Measurements from ENCODE around the gene CCER1.
A peak's percentile ranks its signal among the peaks of the same experiment; 100 is the strongest.

CCER1 gene

DNA sequence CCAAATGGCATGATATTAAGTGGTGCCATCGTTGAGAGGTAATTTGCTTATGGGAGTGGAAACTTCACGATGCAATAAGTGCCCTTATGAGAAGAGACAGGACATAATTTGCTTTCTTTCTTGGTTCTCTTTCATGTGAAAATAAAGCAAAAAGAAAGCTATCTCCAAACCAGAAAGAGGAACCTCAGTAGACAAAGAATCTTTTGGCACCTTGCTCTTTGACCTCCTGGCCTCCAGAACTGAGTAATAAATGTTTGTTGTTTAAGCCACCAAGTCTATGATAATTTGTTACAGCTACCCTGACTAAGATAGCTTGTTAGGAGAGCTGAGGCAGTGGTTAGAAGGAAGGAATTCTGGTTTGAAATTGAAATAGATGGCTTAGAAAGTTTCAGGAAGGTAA is 39.6 kb downstream of the CCER1 start:
- no peak for TF ChIP-seq EZH2phosphoT487 (IDR thresholded peaks at IDR 0.05; ENCODE audit: borderline replicate concordance)
- TF ChIP-seq, protein P1, sequence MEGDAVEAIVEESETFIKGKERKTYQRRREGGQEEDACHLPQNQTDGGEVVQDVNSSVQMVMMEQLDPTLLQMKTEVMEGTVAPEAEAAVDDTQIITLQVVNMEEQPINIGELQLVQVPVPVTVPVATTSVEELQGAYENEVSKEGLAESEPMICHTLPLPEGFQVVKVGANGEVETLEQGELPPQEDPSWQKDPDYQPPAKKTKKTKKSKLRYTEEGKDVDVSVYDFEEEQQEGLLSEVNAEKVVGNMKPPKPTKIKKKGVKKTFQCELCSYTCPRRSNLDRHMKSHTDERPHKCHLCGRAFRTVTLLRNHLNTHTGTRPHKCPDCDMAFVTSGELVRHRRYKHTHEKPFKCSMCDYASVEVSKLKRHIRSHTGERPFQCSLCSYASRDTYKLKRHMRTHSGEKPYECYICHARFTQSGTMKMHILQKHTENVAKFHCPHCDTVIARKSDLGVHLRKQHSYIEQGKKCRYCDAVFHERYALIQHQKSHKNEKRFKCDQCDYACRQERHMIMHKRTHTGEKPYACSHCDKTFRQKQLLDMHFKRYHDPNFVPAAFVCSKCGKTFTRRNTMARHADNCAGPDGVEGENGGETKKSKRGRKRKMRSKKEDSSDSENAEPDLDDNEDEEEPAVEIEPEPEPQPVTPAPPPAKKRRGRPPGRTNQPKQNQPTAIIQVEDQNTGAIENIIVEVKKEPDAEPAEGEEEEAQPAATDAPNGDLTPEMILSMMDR (conservative IDR thresholded peaks at IDR 0.05; ENCODE audit: low read length), result no peak
- no peaks in the 10 kb centered on the region for H3K36me3 ChIP-seq (ENCODE audit: insufficient read depth, low read length)
- H3K27me3 ChIP-seq (ENCODE audit: insufficient read depth, low read length, poor library complexity, severe bottlenecking), result no peaks in the 10 kb centered on the region
- H3K4me1 ChIP-seq (ENCODE audit: insufficient read depth, low read length, poor library complexity, severe bottlenecking), result no peaks in the 10 kb centered on the region
- H3K9ac ChIP-seq (ENCODE audit: low read depth, low read length, poor library complexity, severe bottlenecking), result no peak overlapping the region
- H4K20me1 ChIP-seq (ENCODE audit: insufficient read depth, low read length, poor library complexity, severe bottlenecking), result no peaks in the 10 kb centered on the region
- no peaks in the 10 kb centered on the region for H3K79me2 ChIP-seq (ENCODE audit: insufficient read depth, low read length)
- no peaks in the 10 kb centered on the region for H3K9me2 ChIP-seq (replicated peaks; ENCODE audit: low read depth, low read length)
- no peaks in the 10 kb centered on the region for H3F3A ChIP-seq (ENCODE audit: low read depth)
- H2AFZ ChIP-seq (ENCODE audit: low read length), result no peak overlapping the region
- no peaks in the 10 kb centered on the region for H3K9me3 ChIP-seq (ENCODE audit: insufficient read depth, low read depth, low read length)
- no peak overlapping the region for H3K4me3 ChIP-seq (ENCODE audit: low read length, poor library complexity, severe bottlenecking)
- no peak overlapping the region for H3K4me2 ChIP-seq (ENCODE audit: low read depth, low read length, poor library complexity, severe bottlenecking)

DNA sequence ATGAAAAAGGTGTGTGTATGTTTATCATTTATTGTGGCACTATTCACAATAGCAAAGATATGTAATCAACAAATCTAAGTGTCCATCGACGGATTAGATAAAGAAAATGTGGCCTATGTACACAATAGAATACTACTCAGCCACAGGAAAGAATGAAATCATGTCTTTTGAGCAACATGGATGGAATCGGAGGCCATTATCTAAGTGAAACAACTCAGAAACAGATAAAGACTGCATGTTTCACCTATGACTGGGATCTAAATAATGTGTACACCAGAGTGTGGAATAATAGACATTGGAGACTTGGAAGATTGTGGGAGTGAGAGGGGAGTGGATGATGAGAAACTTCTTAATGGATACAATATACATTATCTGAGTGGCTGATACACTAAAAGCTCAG is 44.0 kb downstream of the CCER1 start:
- Histone ChIP-seq H3K9me2 (replicated peaks; ENCODE audit: low read depth, low read length) (no peaks in the 10 kb centered on the region), H3K36me3 (ENCODE audit: insufficient read depth, low read length) (no peaks in the 10 kb centered on the region), H3K4me3 (ENCODE audit: low read length, poor library complexity, severe bottlenecking) (no peak overlapping the region), H3K27me3 (ENCODE audit: insufficient read depth, low read length, poor library complexity, severe bottlenecking) (no peaks in the 10 kb centered on the region), H3K9ac (ENCODE audit: low read depth, low read length, poor library complexity, severe bottlenecking) (no peak overlapping the region), H3K9me3 (ENCODE audit: insufficient read depth, low read depth, low read length) (no peaks in the 10 kb centered on the region), H3K4me1 (ENCODE audit: insufficient read depth, low read length, poor library complexity, severe bottlenecking) (no peaks in the 10 kb centered on the region), H4K20me1 (ENCODE audit: insufficient read depth, low read length, poor library complexity, severe bottlenecking) (no peaks in the 10 kb centered on the region), H3K4me2 (ENCODE audit: low read depth, low read length, poor library complexity, severe bottlenecking) (no peak overlapping the region), H3F3A (ENCODE audit: low read depth) (no peaks in the 10 kb centered on the region), H3K79me2 (ENCODE audit: insufficient read depth, low read length) (no peaks in the 10 kb centered on the region), H2AFZ (ENCODE audit: low read length) (no peak overlapping the region)
- TF ChIP-seq, protein P1 (conservative IDR thresholded peaks at IDR 0.05; ENCODE audit: low read length), result no peak
- no peak for TF ChIP-seq EZH2phosphoT487 (IDR thresholded peaks at IDR 0.05; ENCODE audit: borderline replicate concordance)

DNA sequence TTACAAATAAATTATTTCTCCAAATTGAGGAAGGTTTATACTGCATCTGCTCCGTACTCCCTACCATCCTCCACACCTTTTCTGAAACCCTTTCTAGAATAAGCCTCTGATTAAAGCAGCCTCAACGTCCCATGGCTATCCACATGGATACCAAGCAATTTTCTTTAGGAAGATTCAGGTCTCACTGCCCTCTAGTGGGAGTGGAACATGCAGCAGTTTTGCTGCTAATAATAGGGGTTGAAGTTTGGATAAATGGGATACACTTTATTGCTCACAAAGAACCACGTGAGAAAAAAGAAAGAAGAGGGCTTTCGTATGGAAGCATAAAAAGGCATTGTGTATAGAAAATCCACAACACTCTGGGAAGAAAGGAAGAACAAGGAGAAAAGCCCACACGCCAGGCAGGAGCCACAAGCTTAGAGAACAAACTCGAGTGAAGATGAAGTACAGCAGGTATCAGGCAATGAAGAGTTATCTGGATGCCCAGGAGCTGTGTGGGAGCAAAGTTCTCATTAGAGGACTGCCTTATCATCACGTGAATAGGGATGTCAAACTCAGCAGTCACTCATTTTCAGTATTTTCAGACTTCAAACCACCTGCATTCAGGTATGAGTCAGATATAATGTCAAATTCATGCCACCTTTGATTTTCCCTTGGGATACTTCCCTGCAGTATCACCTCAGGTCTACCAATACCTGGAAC is 45.8 kb downstream of the CCER1 start:
- no peak overlapping the region for H2AFZ ChIP-seq (ENCODE audit: low read length)

More for the DNA sequence above, 45.8 kb downstream of the CCER1 start:
- Histone ChIP-seq H3K4me3 (ENCODE audit: low read length, poor library complexity, severe bottlenecking) (no peak overlapping the region), H3F3A (ENCODE audit: low read depth) (no peaks in the 10 kb centered on the region), H3K79me2 (ENCODE audit: insufficient read depth, low read length) (no peaks in the 10 kb centered on the region), H3K9me3 (ENCODE audit: insufficient read depth, low read depth, low read length) (no peaks in the 10 kb centered on the region), H3K4me1 (ENCODE audit: insufficient read depth, low read length, poor library complexity, severe bottlenecking) (no peaks in the 10 kb centered on the region), H3K9ac (ENCODE audit: low read depth, low read length, poor library complexity, severe bottlenecking) (no peak overlapping the region), H3K36me3 (ENCODE audit: insufficient read depth, low read length) (no peaks in the 10 kb centered on the region), H4K20me1 (ENCODE audit: insufficient read depth, low read length, poor library complexity, severe bottlenecking) (no peaks in the 10 kb centered on the region), H3K27me3 (ENCODE audit: insufficient read depth, low read length, poor library complexity, severe bottlenecking) (no peaks in the 10 kb centered on the region), H3K9me2 (replicated peaks; ENCODE audit: low read depth, low read length) (no peaks in the 10 kb centered on the region), H3K4me2 (ENCODE audit: low read depth, low read length, poor library complexity, severe bottlenecking) (no peak overlapping the region)
- TF ChIP-seq, protein P1 (conservative IDR thresholded peaks at IDR 0.05; ENCODE audit: low read length), result peak; percentile 71
- TF ChIP-seq EZH2phosphoT487 (IDR thresholded peaks at IDR 0.05; ENCODE audit: borderline replicate concordance), result no peak

All from Loucy (cell line).